Astrocyte of the cerebellum (primary cell): ENCODE results near the gene NADK2.

ENCODE experiments used
- DNase-seq: peaks from one replicate; pipeline ENCODE4 v3.0.0-alpha.2; 2011; ENCODE audit warnings: low read depth
- H3K4me3 ChIP-seq: 2 replicates; pipeline ENCODE4 v1.5.1; 2011; ENCODE audit warnings: mild to moderate bottlenecking, low read depth, low read length, moderate library complexity
- in situ Hi-C: cut with HindIII; loops from 2 replicates; pipeline ENCODE4 v1.10.0; 2017; ENCODE audit warnings: low sequenced_read_pairs
- TF ChIP-seq, protein P1 (sequence below): IDR thresholded peaks from 2 replicates; pipeline ENCODE4 v1.5.1; 2012; ENCODE audit warnings: low read length, low read depth, moderate library complexity, mild to moderate bottlenecking; ENCODE audit errors: missing control alignments

NADK2 gene

DNA sequence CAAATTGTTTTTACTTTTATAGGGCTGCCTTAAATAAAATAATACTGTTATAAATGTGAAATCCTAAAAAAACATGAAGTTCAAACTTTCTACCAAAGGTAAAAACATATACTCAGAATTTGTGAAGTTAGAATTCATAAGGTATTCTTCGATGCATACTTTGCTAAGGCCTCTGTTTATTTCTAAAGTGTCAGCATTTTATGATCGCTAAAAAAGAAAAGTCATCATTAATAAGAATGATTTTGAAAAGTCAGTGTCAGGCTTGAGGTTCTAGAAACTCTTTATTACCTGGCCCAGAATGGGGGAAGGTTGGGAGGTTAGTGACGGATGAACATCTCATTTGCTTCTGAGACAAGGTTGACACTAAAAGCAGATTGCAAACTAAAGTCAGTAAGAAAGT is 26.2 kb upstream of the NADK2 start:
- TF ChIP-seq, protein P1, sequence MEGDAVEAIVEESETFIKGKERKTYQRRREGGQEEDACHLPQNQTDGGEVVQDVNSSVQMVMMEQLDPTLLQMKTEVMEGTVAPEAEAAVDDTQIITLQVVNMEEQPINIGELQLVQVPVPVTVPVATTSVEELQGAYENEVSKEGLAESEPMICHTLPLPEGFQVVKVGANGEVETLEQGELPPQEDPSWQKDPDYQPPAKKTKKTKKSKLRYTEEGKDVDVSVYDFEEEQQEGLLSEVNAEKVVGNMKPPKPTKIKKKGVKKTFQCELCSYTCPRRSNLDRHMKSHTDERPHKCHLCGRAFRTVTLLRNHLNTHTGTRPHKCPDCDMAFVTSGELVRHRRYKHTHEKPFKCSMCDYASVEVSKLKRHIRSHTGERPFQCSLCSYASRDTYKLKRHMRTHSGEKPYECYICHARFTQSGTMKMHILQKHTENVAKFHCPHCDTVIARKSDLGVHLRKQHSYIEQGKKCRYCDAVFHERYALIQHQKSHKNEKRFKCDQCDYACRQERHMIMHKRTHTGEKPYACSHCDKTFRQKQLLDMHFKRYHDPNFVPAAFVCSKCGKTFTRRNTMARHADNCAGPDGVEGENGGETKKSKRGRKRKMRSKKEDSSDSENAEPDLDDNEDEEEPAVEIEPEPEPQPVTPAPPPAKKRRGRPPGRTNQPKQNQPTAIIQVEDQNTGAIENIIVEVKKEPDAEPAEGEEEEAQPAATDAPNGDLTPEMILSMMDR: no peak
- H3K4me3 ChIP-seq: no peak overlapping the region
- no peak for DNase-seq
- in situ Hi-C loops: loop anchor here (10.0 kb wide), 1 partner anchor 97 kb away; no protein-coding TSS in a partner anchor

DNA sequence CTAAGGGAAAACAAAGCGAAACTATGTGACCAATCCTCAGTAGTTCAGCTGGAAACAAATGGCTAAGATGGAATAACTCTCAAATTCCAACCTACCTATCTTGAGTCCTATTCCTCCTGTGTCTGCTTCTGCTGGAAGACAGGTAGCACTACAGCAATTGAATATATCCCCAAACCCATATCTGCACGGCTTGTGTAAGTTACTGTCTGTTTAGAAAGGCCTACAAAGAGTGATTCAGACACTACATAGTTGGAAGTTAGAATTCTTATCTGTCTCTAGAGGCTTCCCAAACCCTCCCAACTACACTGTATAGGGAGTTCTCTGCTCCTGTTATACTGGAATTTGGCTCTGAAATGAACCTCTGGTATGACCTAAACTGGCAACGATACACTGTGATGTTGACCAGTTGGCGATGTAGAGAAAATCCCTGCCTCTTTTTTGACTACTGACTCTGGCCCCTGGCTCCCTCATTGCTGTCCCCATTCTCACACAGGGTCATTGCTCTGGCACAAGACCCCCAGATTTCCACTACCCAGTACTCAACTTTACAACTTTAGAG is 22.6 kb upstream of the NADK2 start:
- H3K4me3 ChIP-seq: no peak overlapping the region
- DNase-seq: no peak
- in situ Hi-C loops: loop anchor here (10.0 kb wide), 1 partner anchor 101 kb away; no protein-coding TSS in a partner anchor
- TF ChIP-seq, protein P1: no peak

DNA sequence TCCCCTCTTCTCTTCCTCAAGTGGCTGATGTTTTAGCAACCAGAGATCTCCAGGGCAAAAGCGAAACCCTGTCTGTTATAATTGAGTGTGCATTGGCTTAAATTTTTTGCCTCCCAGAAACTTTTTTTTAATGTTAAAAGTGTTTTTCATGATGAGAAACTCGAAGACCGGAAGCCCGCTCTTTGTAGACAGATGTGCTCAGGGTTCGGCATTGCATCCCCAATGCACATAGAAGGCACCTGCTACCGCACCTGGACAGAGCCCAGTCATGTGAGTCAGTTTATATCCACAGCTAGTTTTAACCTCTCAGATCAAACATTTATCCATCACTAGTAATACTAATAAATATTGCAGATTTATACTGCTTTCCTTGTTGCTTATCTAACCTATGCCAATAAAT is 19.5 kb upstream of the NADK2 start:
- DNase-seq: no peak
- in situ Hi-C loops: loop anchor here (10.0 kb wide), 1 partner anchor 104 kb away; no protein-coding TSS in a partner anchor
- TF ChIP-seq, protein P1: no peak
- no peak overlapping the region for H3K4me3 ChIP-seq

DNA sequence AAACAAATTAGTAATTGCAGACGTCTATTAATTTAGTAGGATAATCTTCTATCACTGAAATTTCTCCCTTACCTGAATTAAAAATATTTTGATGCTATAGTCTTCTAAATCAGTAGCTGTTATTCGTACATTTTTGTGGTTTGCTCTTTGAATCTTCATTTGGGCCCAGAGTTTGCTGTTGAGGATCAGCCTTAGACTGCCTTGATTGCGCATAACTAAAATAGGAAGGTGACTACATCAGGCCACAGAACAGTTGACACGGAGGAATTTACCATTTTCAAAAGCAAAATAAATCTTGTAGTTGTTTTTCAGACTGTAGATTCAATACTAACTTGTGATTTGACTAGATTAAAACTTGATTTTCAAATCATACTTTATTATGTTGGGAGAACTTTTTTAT is 11.8 kb upstream of the NADK2 start:
- in situ Hi-C loops: no loop called here
- DNase-seq: no peak
- H3K4me3 ChIP-seq: no peak overlapping the region
- TF ChIP-seq, protein P1: no peak

DNA sequence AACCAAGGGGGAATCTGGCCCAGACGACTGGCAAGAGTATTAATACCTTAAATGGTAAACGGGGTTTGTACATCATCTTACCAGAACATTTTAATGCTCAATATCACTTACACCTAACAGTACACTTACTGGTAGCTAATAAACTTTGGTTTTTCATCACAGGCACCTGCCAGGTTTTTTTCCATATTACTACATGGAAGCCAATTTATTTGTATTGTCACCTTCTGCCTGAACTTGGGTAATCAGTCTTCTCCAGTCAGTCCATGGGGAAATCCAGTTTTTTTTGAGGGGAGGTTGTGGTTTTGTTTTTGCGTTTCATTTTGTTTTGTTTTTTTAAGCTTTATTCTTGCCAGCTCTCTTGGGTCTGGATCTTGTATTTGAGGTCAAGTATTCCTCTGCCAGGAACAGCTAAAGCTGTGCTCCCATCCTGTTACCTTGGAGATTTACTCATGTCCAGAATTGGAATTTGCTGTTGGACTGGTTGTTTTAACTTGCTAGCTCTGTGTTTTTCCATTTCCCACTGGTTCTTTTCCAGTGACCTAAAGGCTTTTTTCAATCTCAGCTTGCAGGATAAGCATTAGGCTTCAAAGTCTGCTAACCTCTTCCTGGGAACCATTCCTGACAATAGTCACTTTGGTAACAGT is 11.1 kb upstream of the NADK2 start:
- TF ChIP-seq, protein P1: no peak
- no peak overlapping the region for H3K4me3 ChIP-seq
- in situ Hi-C loops: no loop called here
- DNase-seq: peak; percentile 78

DNA sequence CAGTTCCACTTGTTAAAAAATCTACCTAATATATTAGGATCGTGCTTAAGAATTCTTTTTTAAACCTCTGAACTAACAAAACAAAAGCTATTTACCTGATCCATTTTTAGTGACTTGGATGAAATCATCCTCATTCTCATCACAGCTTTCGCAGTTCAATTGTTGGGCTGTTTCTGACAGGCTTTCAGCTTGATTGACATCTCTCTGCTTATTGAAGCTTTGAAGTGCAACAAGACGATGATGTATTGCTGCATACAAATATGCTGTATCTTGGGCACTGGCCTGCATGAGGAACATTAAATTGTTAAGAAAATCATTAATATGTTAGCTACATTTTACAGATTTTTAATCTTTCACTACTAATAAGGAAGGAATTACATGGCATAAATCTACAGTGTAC is 9.5 kb upstream of the NADK2 start:
- in situ Hi-C loops: no loop called here
- DNase-seq: no peak
- TF ChIP-seq, protein P1: no peak
- no peak overlapping the region for H3K4me3 ChIP-seq
